PC-3 (cell line): ENCODE measurements around the gene FN3K.

Source experiments
- CTCF ChIP-seq: fragments of 300-600 bp; sonication (generic); conservative IDR thresholded peaks from 2 replicates; pipeline ENCODE4 v1.5.1; 2017; ENCODE audit warnings: antibody characterized with exemption, low read depth, mild to moderate bottlenecking, low read length
- EZH2 ChIP-seq: fragments of 300-600 bp; sonication (generic); IDR thresholded peaks from one replicate; pipeline ENCODE4 v1.6.1; 2017; ENCODE audit warnings: antibody characterized with exemption, mild to moderate bottlenecking, low read length; ENCODE audit not compliant: unreplicated experiment
- EZH2phosphoT487 ChIP-seq: fragments of 300-600 bp; sonication (generic); IDR thresholded peaks from 2 replicates; pipeline ENCODE4 v1.6.1; 2018; ENCODE audit warnings: mild to moderate bottlenecking, antibody characterized with exemption, low read length, borderline replicate concordance

DNA sequence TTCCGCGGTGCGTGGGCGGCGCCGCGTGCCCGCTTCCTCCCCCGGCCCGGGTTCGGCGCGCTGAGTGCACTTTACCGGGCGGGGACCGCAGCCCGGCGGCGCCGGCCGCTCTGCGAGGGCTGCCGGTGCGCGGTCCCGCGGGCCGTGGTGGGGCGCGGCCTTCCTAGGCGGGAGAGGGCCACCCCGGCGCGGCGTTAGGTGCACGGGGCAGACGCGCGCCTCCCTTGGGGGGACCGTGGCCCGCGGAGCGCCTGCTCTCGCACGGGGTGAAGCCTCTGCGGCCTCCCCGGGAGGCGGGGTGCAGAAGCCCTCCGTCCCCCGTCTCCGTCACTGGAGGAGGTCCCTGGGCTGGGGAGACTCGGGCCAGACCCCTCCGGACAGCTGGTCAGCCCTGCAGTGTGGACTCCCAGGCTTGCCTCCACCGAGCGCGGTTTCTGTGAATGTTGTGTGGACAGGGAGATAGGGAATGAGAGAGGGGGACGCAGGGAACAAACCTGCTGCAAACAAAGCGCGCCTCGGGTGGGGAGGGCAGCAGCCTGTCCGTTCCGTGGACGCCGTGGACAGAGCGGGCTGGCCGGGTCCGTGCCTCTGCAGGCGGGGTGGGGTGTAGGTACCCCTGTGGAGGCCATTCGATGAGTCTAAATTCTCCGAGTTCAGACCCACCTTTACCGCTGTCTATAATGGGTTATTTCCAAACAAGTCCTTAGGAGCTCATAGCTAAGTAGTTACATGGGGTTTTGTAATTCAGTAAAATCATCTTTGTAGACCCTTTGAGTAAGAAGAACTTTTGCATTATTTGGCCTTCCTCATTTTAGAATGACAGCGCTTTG, 17.2 kb downstream of the FN3K start:
- TF ChIP-seq CTCF: no peak
- TF ChIP-seq EZH2phosphoT487: no peak
- TF ChIP-seq EZH2: no peak
